H9 (cell line): ENCODE measurements around the gene ABHD4. TPM values are rescaled to one million over a fixed set of nuclear protein-coding genes. Genes with fewer than 3 reads are reported as not detected.

Experiments used
- DNase-seq: peaks from one replicate; pipeline ENCODE4 v3.0.0-alpha.2; 2017
- H2AFZ ChIP-seq: one replicate; pipeline ENCODE4 v1.6.1; 2013; ENCODE audit warnings: mild to moderate bottlenecking, low read length, control low read depth, moderate library complexity
- H2AK5ac ChIP-seq: 2 replicates; pipeline ENCODE4 v1.6.1; 2013; ENCODE audit warnings: low read length, control low read depth, mixed read lengths; ENCODE audit not compliant: insufficient read length
- H2BK120ac ChIP-seq: one replicate; pipeline ENCODE4 v1.6.1; 2013; ENCODE audit warnings: low read depth, mild to moderate bottlenecking, low read length, control low read depth, inconsistent platforms; ENCODE audit not compliant: poor library complexity, severe bottlenecking
- H2BK12ac ChIP-seq: 2 replicates; pipeline ENCODE4 v1.6.1; 2013; ENCODE audit warnings: low read length, control low read depth, mixed read lengths, low read depth; ENCODE audit not compliant: insufficient read length
- H2BK15ac ChIP-seq: 2 replicates; pipeline ENCODE4 v1.6.1; 2013; ENCODE audit warnings: low read depth, low read length, control low read depth
- H2BK20ac ChIP-seq: one replicate; pipeline ENCODE4 v1.6.1; 2013; ENCODE audit warnings: low read depth, mild to moderate bottlenecking, low read length, control low read depth, inconsistent platforms; ENCODE audit not compliant: poor library complexity, severe bottlenecking
- H2BK5ac ChIP-seq: 2 replicates; pipeline ENCODE4 v1.6.1; 2013; ENCODE audit warnings: low read length, control low read depth, mixed read lengths; ENCODE audit not compliant: insufficient read length
- H3K14ac ChIP-seq: 2 replicates; pipeline ENCODE4 v1.6.1; 2013; ENCODE audit warnings: low read length, control low read depth; ENCODE audit not compliant: insufficient read depth
- H3K18ac ChIP-seq: 2 replicates; pipeline ENCODE4 v1.6.1; 2013; ENCODE audit warnings: low read depth, mild to moderate bottlenecking, mixed read lengths, low read length, control low read depth; ENCODE audit not compliant: insufficient read length
- H3K23ac ChIP-seq: 2 replicates; pipeline ENCODE4 v1.6.1; 2013; ENCODE audit warnings: low read length, control low read depth, mixed read lengths, low read depth; ENCODE audit not compliant: insufficient read length
- H3K23me2 ChIP-seq: 2 replicates; pipeline ENCODE4 v1.6.1; 2013; ENCODE audit warnings: low read depth, mild to moderate bottlenecking, mixed read lengths, low read length, control low read depth; ENCODE audit not compliant: insufficient read length, poor library complexity, severe bottlenecking
- H3K27ac ChIP-seq: 2 replicates; pipeline ENCODE4 v1.5.1; 2013; ENCODE audit warnings: low read length, control low read depth, mixed read lengths, low read depth; ENCODE audit not compliant: insufficient read length
- H3K27me3 ChIP-seq: 2 replicates; pipeline ENCODE4 v1.6.1; 2013; ENCODE audit warnings: low read length, control low read depth, inconsistent platforms; ENCODE audit not compliant: insufficient read depth
- H3K4ac ChIP-seq: 2 replicates; pipeline ENCODE4 v1.6.1; 2013; ENCODE audit warnings: low read depth, mild to moderate bottlenecking, control low read depth, inconsistent platforms, low read length, moderate library complexity
- H3K4me1 ChIP-seq: 2 replicates; pipeline ENCODE4 v1.6.1; 2013; ENCODE audit warnings: low read length, control low read depth, inconsistent platforms; ENCODE audit not compliant: insufficient read depth
- H3K4me2 ChIP-seq: 2 replicates; pipeline ENCODE4 v1.6.1; 2013; ENCODE audit warnings: low read length, control low read depth, mixed read lengths; ENCODE audit not compliant: insufficient read length, insufficient read depth
- H3K56ac ChIP-seq: 2 replicates; pipeline ENCODE4 v1.6.1; 2013; ENCODE audit warnings: low read depth, mild to moderate bottlenecking, mixed read lengths, low read length, control low read depth; ENCODE audit not compliant: insufficient read length
- H3K79me1 ChIP-seq: 2 replicates; pipeline ENCODE4 v1.6.1; 2013; ENCODE audit warnings: low read depth, mild to moderate bottlenecking, moderate library complexity, low read length, control low read depth, inconsistent platforms; ENCODE audit not compliant: insufficient read depth, poor library complexity, severe bottlenecking
- H3K79me2 ChIP-seq: 2 replicates; pipeline ENCODE4 v1.6.1; 2013; ENCODE audit warnings: low read length, control low read depth, inconsistent platforms; ENCODE audit not compliant: insufficient read depth
- H3K9ac ChIP-seq: 2 replicates; pipeline ENCODE4 v1.6.1; 2013; ENCODE audit warnings: low read length, control low read depth, mixed read lengths; ENCODE audit not compliant: insufficient read length; ENCODE audit errors: extremely low read depth
- H3K9me3 ChIP-seq: one replicate; pipeline ENCODE4 v1.6.1; 2013; ENCODE audit warnings: low read depth, low read length, inconsistent platforms; ENCODE audit not compliant: control insufficient read depth
- H3T11ph ChIP-seq: one replicate; pipeline ENCODE4 v1.6.1; 2013; ENCODE audit warnings: mild to moderate bottlenecking, low read length, control low read depth, inconsistent platforms
- H4K20me1 ChIP-seq: one replicate; pipeline ENCODE4 v1.6.1; 2013; ENCODE audit not compliant: control insufficient read depth, insufficient read length, insufficient read depth
- H4K5ac ChIP-seq: 2 replicates; pipeline ENCODE4 v1.6.1; 2013; ENCODE audit warnings: low read depth, mild to moderate bottlenecking, mixed read lengths, low read length, control low read depth; ENCODE audit not compliant: insufficient read length
- H4K8ac ChIP-seq: replicated peaks from 2 replicates; pipeline ENCODE4 v1.6.1; 2013; ENCODE audit warnings: low read length, control low read depth, mixed read lengths, low read depth; ENCODE audit not compliant: insufficient read length
- H4K91ac ChIP-seq: 2 replicates; pipeline ENCODE4 v1.6.1; 2013; ENCODE audit warnings: low read depth, mild to moderate bottlenecking, moderate library complexity, mixed read lengths, low read length, control low read depth; ENCODE audit not compliant: insufficient read length
- H3K27ac Mint-ChIP-seq, 3 experiments: 2 replicates in 2 of 3; 3 replicates in 1 of 3; pipeline ENCODE4 v1.8.0; 2020 to 2021; ENCODE audit warnings: mixed read lengths in 3 of 3, mild to moderate bottlenecking in 1 of 3, moderate library complexity in 1 of 3
- H3K27me3 Mint-ChIP-seq: 2 replicates; pipeline ENCODE4 v1.8.0; 2021; ENCODE audit warnings: low read depth, mild to moderate bottlenecking, moderate library complexity, mixed read lengths
- H3K36me3 Mint-ChIP-seq, 3 experiments: 2 replicates in 2 of 3; 3 replicates in 1 of 3; pipeline ENCODE4 v1.8.0; 2020 to 2021; ENCODE audit warnings: low read depth in 3 of 3, mixed read lengths in 3 of 3; ENCODE audit not compliant: insufficient read depth in 1 of 3
- H3K4me1 Mint-ChIP-seq, 2 experiments: 2 replicates each; pipeline ENCODE4 v1.8.0; 2020; ENCODE audit warnings: mixed read lengths in 2 of 2
- H3K4me3 Mint-ChIP-seq, 2 experiments: 2 replicates in 1 of 2; 3 replicates in 1 of 2; pipeline ENCODE4 v1.8.0; 2020 to 2021; ENCODE audit warnings: mild to moderate bottlenecking in 2 of 2, mixed read lengths in 2 of 2, moderate library complexity in 1 of 2
- H3K9me3 Mint-ChIP-seq, 2 experiments: 2 replicates in 1 of 2; 3 replicates in 1 of 2; pipeline ENCODE4 v1.8.0; 2020; ENCODE audit warnings: mild to moderate bottlenecking in 2 of 2, mixed read lengths in 2 of 2, moderate library complexity in 1 of 2
- WGBS: extraction: QIAGEN DNeasy Blood & Tissue Kit; methylation state at CpG from one replicate; pipeline ENCODE4 v1.1.7; 2013; ENCODE audit warnings: missing lambda C conversion rate, low lambda C conversion rate, mixed read lengths; ENCODE audit not compliant: insufficient read length; ENCODE audit errors: extremely low coverage; 5-methylcytosine and 5-hydroxymethylcytosine counted together
- total RNA-seq: library from RNA; stranded (reverse); gene quantifications from 2 replicates; pipeline ENCODE4 v1.2.1, GENCODE V29; 2021
- TF ChIP-seq, protein P1 (sequence below): fragments of 200-600 bp; sonication (generic); conservative IDR thresholded peaks from 3 replicates; pipeline ENCODE4 v1.8.0; 2021; ENCODE audit warnings: antibody characterized with exemption, mild to moderate bottlenecking

ABHD4 gene
- total RNA-seq, 1 experiment from 2014 or later = 21.8 TPM

DNA sequence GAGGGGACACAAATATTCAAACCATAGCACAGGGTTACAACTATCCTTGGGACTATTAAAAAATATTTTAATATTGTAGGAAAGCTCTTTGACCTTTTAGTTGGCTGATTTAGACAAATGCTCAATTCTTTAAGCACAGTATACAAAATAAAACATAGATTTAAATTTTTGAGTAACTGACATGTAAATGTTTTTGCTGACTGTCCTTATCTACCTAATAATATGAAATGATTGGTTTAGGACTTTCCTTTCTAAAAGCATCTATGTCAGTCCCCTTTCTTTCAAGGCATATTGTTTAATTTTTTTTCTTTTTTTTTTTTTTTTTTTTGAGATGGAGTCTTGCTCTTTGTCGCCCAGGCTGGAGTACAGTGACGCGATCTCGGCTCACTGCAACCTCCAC is 62.6 kb downstream of the ABHD4 start:
- Histone ChIP-seq H2BK12ac (no peak overlapping the region), H3K56ac (no peak overlapping the region), H3K9ac (no peak overlapping the region), H3K27ac (no peak overlapping the region), H2BK20ac (no peak overlapping the region), H4K20me1 (no peaks in the 10 kb centered on the region), H2BK15ac (no peak overlapping the region), H3K79me1 (no peaks in the 10 kb centered on the region), H2BK120ac (no peak overlapping the region), H2AK5ac (no peak overlapping the region), H4K5ac (no peak overlapping the region), H3K23ac (no peak overlapping the region), H3K79me2 (no peaks in the 10 kb centered on the region), H2AFZ (no peak overlapping the region), H3K27me3 (no peaks in the 10 kb centered on the region), H3T11ph (no peak overlapping the region), H3K18ac (no peak overlapping the region), H3K14ac (no peak overlapping the region), H3K9me3 (no peaks in the 10 kb centered on the region), H4K8ac (no peak overlapping the region), H2BK5ac (no peak overlapping the region), H4K91ac (no peak overlapping the region), H3K4me1 (no peaks in the 10 kb centered on the region), H3K23me2 (no peaks in the 10 kb centered on the region), H3K4me2 (no peak overlapping the region), H3K4ac (no peak overlapping the region)
- no peak for DNase-seq
- H3K27ac Mint-ChIP-seq = no peak overlapping the region
- TF ChIP-seq, protein P1, sequence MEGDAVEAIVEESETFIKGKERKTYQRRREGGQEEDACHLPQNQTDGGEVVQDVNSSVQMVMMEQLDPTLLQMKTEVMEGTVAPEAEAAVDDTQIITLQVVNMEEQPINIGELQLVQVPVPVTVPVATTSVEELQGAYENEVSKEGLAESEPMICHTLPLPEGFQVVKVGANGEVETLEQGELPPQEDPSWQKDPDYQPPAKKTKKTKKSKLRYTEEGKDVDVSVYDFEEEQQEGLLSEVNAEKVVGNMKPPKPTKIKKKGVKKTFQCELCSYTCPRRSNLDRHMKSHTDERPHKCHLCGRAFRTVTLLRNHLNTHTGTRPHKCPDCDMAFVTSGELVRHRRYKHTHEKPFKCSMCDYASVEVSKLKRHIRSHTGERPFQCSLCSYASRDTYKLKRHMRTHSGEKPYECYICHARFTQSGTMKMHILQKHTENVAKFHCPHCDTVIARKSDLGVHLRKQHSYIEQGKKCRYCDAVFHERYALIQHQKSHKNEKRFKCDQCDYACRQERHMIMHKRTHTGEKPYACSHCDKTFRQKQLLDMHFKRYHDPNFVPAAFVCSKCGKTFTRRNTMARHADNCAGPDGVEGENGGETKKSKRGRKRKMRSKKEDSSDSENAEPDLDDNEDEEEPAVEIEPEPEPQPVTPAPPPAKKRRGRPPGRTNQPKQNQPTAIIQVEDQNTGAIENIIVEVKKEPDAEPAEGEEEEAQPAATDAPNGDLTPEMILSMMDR = no peak
- H3K4me3 Mint-ChIP-seq = no peak overlapping the region
- no peaks in the 10 kb centered on the region for H3K36me3 Mint-ChIP-seq
- peaks cover 2 to 10% of the 10 kb centered on the region in 2 experiments; a peak in 3 of 4 replicates for H3K4me1 Mint-ChIP-seq
- no CpG with 5 or more reads among the region's 4 CpGs for WGBS
- no peaks in the 10 kb centered on the region; the same call in 1 of the 2 replicates for H3K27me3 Mint-ChIP-seq
- no peaks in the 10 kb centered on the region for H3K9me3 Mint-ChIP-seq

Other genes with a start within 250 kb of the ABHD4 start
- 127 TPM in 2 replicates for gene DAD1, start 9.1 kb upstream of the ABHD4 start, total RNA-seq
- not detected in 2 replicates for gene OR6J1, start 46.1 kb downstream of the ABHD4 start, total RNA-seq
- 115 and 128 TPM in 2 replicates for gene OXA1L, start 168.4 kb downstream of the ABHD4 start, total RNA-seq
- 2.5 and 3.1 TPM in 2 replicates for gene SLC7A7, start 217.1 kb downstream of the ABHD4 start, total RNA-seq
- 174 and 190 TPM in 2 replicates for gene MRPL52, start 231.6 kb downstream of the ABHD4 start, total RNA-seq
- gene MMP14, start 238.3 kb downstream of the ABHD4 start, total RNA-seq = 56.5 and 60.3 TPM in 2 replicates